Neural cell (in vitro differentiated cells): Measurements from ENCODE around the gene ADGRG1. TPM values are rescaled to one million over a fixed set of nuclear protein-coding genes. Genes with fewer than 3 reads are reported as not detected.

Experiments used
- H2AFZ ChIP-seq: fragments of 200-600, 300-800 bp; sonication (generic), shearing (Covaris generic); 2 replicates; pipeline ENCODE4 v1.6.0; 2014; ENCODE audit warnings: low read depth, mild to moderate bottlenecking, antibody characterized with exemption, low read length, moderate library complexity
- H3F3A ChIP-seq: fragments of 200-600 bp; shearing (Covaris generic); 2 replicates; pipeline ENCODE4 v1.6.1; 2016; ENCODE audit warnings: mild to moderate bottlenecking, moderate library complexity, mixed read lengths, antibody characterized with exemption, low read length; ENCODE audit not compliant: insufficient read depth, poor library complexity, severe bottlenecking
- H3K27ac ChIP-seq: fragments of 200-600, 300-800 bp; sonication (generic), shearing (Covaris generic); 2 replicates; pipeline ENCODE4 v1.5.1; 2014; ENCODE audit warnings: mild to moderate bottlenecking, low read length, moderate library complexity
- H3K27me3 ChIP-seq: fragments of 300-800, 200-600 bp; sonication (generic), shearing (Covaris generic); 2 replicates; pipeline ENCODE4 v1.6.0; 2014; ENCODE audit warnings: mild to moderate bottlenecking, low read depth, low read length, moderate library complexity; ENCODE audit not compliant: insufficient read depth
- H3K36me3 ChIP-seq: fragments of 300-800, 200-600 bp; sonication (generic), shearing (Covaris generic); 2 replicates; pipeline ENCODE4 v1.5.1; 2014; ENCODE audit warnings: mild to moderate bottlenecking, antibody characterized with exemption, low read length, moderate library complexity; ENCODE audit not compliant: insufficient read depth
- H3K4me2 ChIP-seq: fragments of 300-800, 200-600 bp; sonication (generic), shearing (Covaris generic); 2 replicates; pipeline ENCODE4 v1.6.0; 2014; ENCODE audit warnings: mild to moderate bottlenecking, low read length
- H3K4me3 ChIP-seq: fragments of 300-800, 200-600 bp; sonication (generic), shearing (Covaris generic); 2 replicates; pipeline ENCODE4 v1.5.1; 2014; ENCODE audit warnings: mild to moderate bottlenecking, low read length, moderate library complexity
- H3K79me2 ChIP-seq: fragments of 200-600 bp; shearing (Covaris generic); replicated peaks from 2 replicates; pipeline ENCODE4 v1.6.0; 2014; ENCODE audit warnings: mild to moderate bottlenecking, low read length, moderate library complexity; ENCODE audit not compliant: insufficient read depth
- H3K9ac ChIP-seq: fragments of 300-800, 200-600 bp; sonication (generic), shearing (Covaris generic); 2 replicates; pipeline ENCODE4 v1.6.1; 2016; ENCODE audit warnings: mild to moderate bottlenecking, low read length, mixed read lengths
- H3K9me2 ChIP-seq: fragments of 200-600 bp; shearing (Covaris generic); 2 replicates; pipeline ENCODE4 v1.6.1; 2016; ENCODE audit warnings: mild to moderate bottlenecking, low read length, mixed read lengths; ENCODE audit not compliant: insufficient read depth
- H3K9me3 ChIP-seq: fragments of 200-600, 300-800 bp; sonication (generic), shearing (Covaris generic); 2 replicates; pipeline ENCODE4 v1.6.1; 2016; ENCODE audit warnings: mild to moderate bottlenecking, mixed run types, low read length, moderate library complexity, mixed read lengths
- H4K20me1 ChIP-seq: fragments of 200-600 bp; shearing (Covaris generic); 2 replicates; pipeline ENCODE4 v1.6.1; 2016; ENCODE audit warnings: mild to moderate bottlenecking, mixed run types; ENCODE audit not compliant: insufficient read depth
- CTCF ChIP-seq: fragments of 450-650 bp; IDR thresholded peaks from 2 replicates; pipeline ENCODE4 v1.5.1; 2014; ENCODE audit warnings: antibody characterized with exemption, mild to moderate bottlenecking, moderate library complexity; ENCODE audit not compliant: poor library complexity, severe bottlenecking
- EP300 ChIP-seq: fragments of 450-650 bp; conservative IDR thresholded peaks from 2 replicates; pipeline ENCODE4 v1.6.1; 2014; ENCODE audit warnings: antibody characterized with exemption, mild to moderate bottlenecking, moderate library complexity; ENCODE audit not compliant: poor library complexity, severe bottlenecking
- EZH2 ChIP-seq: fragments of 200-600, 300-800 bp; shearing (Covaris generic), sonication (generic); IDR thresholded peaks from 2 replicates; pipeline ENCODE4 v1.6.1; 2014; ENCODE audit warnings: antibody characterized with exemption, low read length, borderline replicate concordance, mild to moderate bottlenecking; ENCODE audit not compliant: insufficient read depth, poor library complexity, severe bottlenecking
- MXI1 ChIP-seq: fragments of 450-650 bp; conservative IDR thresholded peaks from 2 replicates; pipeline ENCODE4 v1.6.1; 2014; ENCODE audit warnings: antibody characterized with exemption, mild to moderate bottlenecking; ENCODE audit not compliant: poor library complexity, severe bottlenecking
- POLR2AphosphoS5 ChIP-seq: IDR thresholded peaks from 2 replicates; pipeline ENCODE4 v1.6.1; 2012
- RAD21 ChIP-seq: fragments of 450-650 bp; conservative IDR thresholded peaks from 2 replicates; pipeline ENCODE4 v1.6.1; 2014; ENCODE audit warnings: antibody characterized with exemption, mild to moderate bottlenecking, moderate library complexity
- REST ChIP-seq: IDR thresholded peaks from 2 replicates; pipeline ENCODE4 v1.6.1; 2012; ENCODE audit warnings: borderline replicate concordance
- SMC3 ChIP-seq: fragments of 450-650 bp; conservative IDR thresholded peaks from 2 replicates; pipeline ENCODE4 v1.6.1; 2014; ENCODE audit warnings: antibody characterized with exemption, mild to moderate bottlenecking, moderate library complexity; ENCODE audit not compliant: poor library complexity
- TAF1 ChIP-seq: IDR thresholded peaks from 2 replicates; pipeline ENCODE4 v1.6.1; 2012; ENCODE audit warnings: low read depth
- polyA plus RNA-seq: library from polyadenylated mRNA; depleted of rRNA; stranded (reverse); fragments of >200 nt; gene quantifications from 2 replicates; pipeline ENCODE4 v1.2.3, GENCODE V29; 2014

ADGRG1 gene
- polyA plus RNA-seq, 1 donor from 2014 or later = 86.8 TPM

DNA sequence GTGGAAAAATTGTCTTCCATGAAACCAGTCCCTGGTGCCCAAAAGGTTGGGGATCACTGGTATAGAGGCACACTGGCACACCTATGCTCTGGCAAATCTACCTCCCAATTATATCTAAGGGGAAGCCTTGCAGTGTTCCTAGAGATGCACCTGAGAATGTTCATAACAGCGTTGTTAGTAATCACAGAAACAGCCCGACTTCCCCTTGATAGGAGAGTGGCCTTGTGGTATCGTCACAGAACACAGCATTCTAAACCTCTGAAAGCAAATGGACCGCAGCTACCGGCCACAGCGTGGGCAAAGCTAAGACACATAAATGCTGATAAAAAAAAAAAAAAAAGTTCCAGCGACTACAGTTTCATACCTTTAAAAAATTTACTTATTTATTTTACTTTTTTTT, 39.1 kb upstream of the ADGRG1 start:
- H3K9me2 ChIP-seq = no peaks in the 10 kb centered on the region
- H3K27me3 ChIP-seq = no peaks in the 10 kb centered on the region
- H3K27ac ChIP-seq = no peak overlapping the region
- no peak overlapping the region for H2AFZ ChIP-seq
- no peaks in the 10 kb centered on the region for H3K9me3 ChIP-seq
- H3K36me3 ChIP-seq = no peaks in the 10 kb centered on the region
- no peak overlapping the region for H3K9ac ChIP-seq
- no peak overlapping the region for H3K4me3 ChIP-seq
- H3F3A ChIP-seq = no peaks in the 10 kb centered on the region
- no peaks in the 10 kb centered on the region for H3K79me2 ChIP-seq
- H3K4me2 ChIP-seq = no peak overlapping the region
- H4K20me1 ChIP-seq = no peaks in the 10 kb centered on the region
- TF ChIP-seq POLR2AphosphoS5 = no peak
- TF ChIP-seq REST = no peak
- no peak for TF ChIP-seq SMC3
- TF ChIP-seq RAD21 = no peak
- TF ChIP-seq TAF1 = no peak
- no peak for TF ChIP-seq CTCF
- TF ChIP-seq EP300 = no peak
- no peak for TF ChIP-seq MXI1
- TF ChIP-seq EZH2 = no peak

GRCh38 chr16:57590654-57591085, 37.8 kb upstream of the ADGRG1 start:
- Histone ChIP-seq H3K9me3 (no peaks in the 10 kb centered on the region), H3K79me2 (no peaks in the 10 kb centered on the region), H3K27me3 (no peaks in the 10 kb centered on the region), H3F3A (no peaks in the 10 kb centered on the region), H3K4me2 (no peak overlapping the region), H3K27ac (no peak overlapping the region), H3K4me3 (no peak overlapping the region), H4K20me1 (no peaks in the 10 kb centered on the region), H3K36me3 (no peaks in the 10 kb centered on the region), H3K9me2 (no peaks in the 10 kb centered on the region), H2AFZ (no peak overlapping the region), H3K9ac (no peak overlapping the region)
- TF ChIP-seq SMC3 (no peak), RAD21 (no peak), MXI1 (no peak), TAF1 (no peak), REST (no peak), POLR2AphosphoS5 (no peak)
